Neural crest cell (in vitro differentiated cells): ENCODE results near the gene DNAH17. TPM values are rescaled to one million over a fixed set of nuclear protein-coding genes. Genes with fewer than 3 reads are reported as not detected.

ENCODE experiments used
- DNase-seq: peaks from one replicate; pipeline ENCODE4 v3.0.0; 2021; ENCODE audit warnings: low read depth, mixed read lengths, low spot score
- H3K27ac Mint-ChIP-seq: one replicate; pipeline ENCODE4 v1.8.0; 2021; ENCODE audit warnings: mild to moderate bottlenecking, mixed read lengths; ENCODE audit not compliant: unreplicated experiment
- H3K27me3 Mint-ChIP-seq: 2 replicates; pipeline ENCODE4 v1.8.0; 2021; ENCODE audit warnings: low read depth, mild to moderate bottlenecking, mixed read lengths
- H3K36me3 Mint-ChIP-seq: 2 replicates; pipeline ENCODE4 v1.8.0; 2021; ENCODE audit warnings: low read depth, mild to moderate bottlenecking, mixed read lengths
- H3K4me1 Mint-ChIP-seq: 2 replicates; pipeline ENCODE4 v1.8.0; 2021; ENCODE audit warnings: mixed read lengths
- H3K4me3 Mint-ChIP-seq: one replicate; pipeline ENCODE4 v1.8.0; 2021; ENCODE audit warnings: mild to moderate bottlenecking, mixed read lengths
- H3K9me3 Mint-ChIP-seq: 2 replicates; pipeline ENCODE4 v1.8.0; 2021; ENCODE audit warnings: mixed read lengths
- CTCF ChIP-seq: fragments of 200-600 bp; sonication (generic); conservative IDR thresholded peaks from 2 replicates; pipeline ENCODE4 v1.5.0; 2021; ENCODE audit warnings: antibody characterized with exemption, mild to moderate bottlenecking
- total RNA-seq: library from RNA; stranded (reverse); gene quantifications from 2 replicates; pipeline ENCODE4 v1.2.1, GENCODE V29; 2021

Gene DNAH17
- total RNA-seq, 1 donor from 2014 or later = 0.09 TPM

GRCh38 chr17:78534492-78535272, 42.5 kb downstream of the DNAH17 start:
- H3K27me3 Mint-ChIP-seq = no peaks in the 10 kb centered on the region

GRCh38 chr17:78532922-78533640, 44.1 kb downstream of the DNAH17 start:
- H3K9me3 Mint-ChIP-seq = no peaks in the 10 kb centered on the region

More at GRCh38 chr17:78534492-78535272, 42.5 kb downstream of the DNAH17 start:
- Mint-ChIP-seq H3K4me1 (peaks cover 23% of the 10 kb centered on the region), H3K9me3 (no peaks in the 10 kb centered on the region), H3K27ac (peak overlapping the region; percentile 27), H3K4me3 (no peak overlapping the region), H3K36me3 (no peaks in the 10 kb centered on the region)
- no peak for TF ChIP-seq CTCF
- DNase-seq = no peak

GRCh38 chr17:78532311-78532710, 44.9 kb downstream of the DNAH17 start:
- Mint-ChIP-seq H3K36me3 (no peaks in the 10 kb centered on the region), H3K27ac (no peak overlapping the region), H3K27me3 (no peaks in the 10 kb centered on the region), H3K4me3 (no peak overlapping the region), H3K9me3 (no peaks in the 10 kb centered on the region), H3K4me1 (peaks cover 15% of the 10 kb centered on the region)
- no peak for DNase-seq
- TF ChIP-seq CTCF = no peak

More at GRCh38 chr17:78532922-78533640, 44.1 kb downstream of the DNAH17 start:
- peaks cover 15% of the 10 kb centered on the region for H3K4me1 Mint-ChIP-seq
- DNase-seq = no peak
- peak overlapping the region; percentile 43 for H3K27ac Mint-ChIP-seq
- no peak for TF ChIP-seq CTCF
- H3K27me3 Mint-ChIP-seq = no peaks in the 10 kb centered on the region
- H3K36me3 Mint-ChIP-seq = no peaks in the 10 kb centered on the region
- no peak overlapping the region for H3K4me3 Mint-ChIP-seq

- no peak for TF ChIP-seq CTCF
- no peaks in the 10 kb centered on the region for H3K27me3 Mint-ChIP-seq
- no peaks in the 10 kb centered on the region for H3K36me3 Mint-ChIP-seq
- H3K4me1 Mint-ChIP-seq = peaks cover 19% of the 10 kb centered on the region
- no peak for DNase-seq
- H3K4me3 Mint-ChIP-seq = no peak overlapping the region
- H3K9me3 Mint-ChIP-seq = no peaks in the 10 kb centered on the region
- no peak overlapping the region for H3K27ac Mint-ChIP-seq
Observed at GRCh38 chr17:78530675-78531074, 46.5 kb downstream of the DNAH17 start.

- DNase-seq = no peak
- Mint-ChIP-seq H3K27me3 (no peaks in the 10 kb centered on the region), H3K36me3 (no peaks in the 10 kb centered on the region), H3K27ac (no peak overlapping the region), H3K9me3 (no peaks in the 10 kb centered on the region), H3K4me3 (no peak overlapping the region), H3K4me1 (peaks cover 13% of the 10 kb centered on the region)
- no peak for TF ChIP-seq CTCF
Observed at GRCh38 chr17:78529871-78530670, 47.1 kb downstream of the DNAH17 start.
